DMS 273 (cell line): ENCODE results near the gene MRPL55.
A peak's percentile ranks its signal among the peaks of the same experiment; 100 is the strongest.

Experiments
- DNase-seq: peaks from one replicate; lab custom pipeline; 2025; ENCODE audit not compliant: unreplicated experiment; lab: John Stamatoyannopoulos, UW

Gene MRPL55

GRCh38 chr1:228109073-228109961 lies at the start of gene MRPL55:
Gene MRPL55 (minus strand): TSS chr1:228109299. CDS start chr1:228108260, 1,039 bp downstream.
- peak; percentile 98 for DNase-seq

- no peak for DNase-seq
Measured at GRCh38 chr1:228158151-228159007, 49.3 kb upstream of the MRPL55 start.

GRCh38 chr1:228157729-228158126 lies 48.6 kb upstream of the MRPL55 start:
- DNase-seq = no peak

GRCh38 chr1:228156941-228157728 lies 48.0 kb upstream of the MRPL55 start:
- no peak for DNase-seq

GRCh38 chr1:228156515-228156881 lies 47.4 kb upstream of the MRPL55 start:
- DNase-seq = no peak

- no peak for DNase-seq
Measured at GRCh38 chr1:228155596-228156514, 46.8 kb upstream of the MRPL55 start.

GRCh38 chr1:228154670-228155571 lies 45.8 kb upstream of the MRPL55 start:
- DNase-seq = no peak

GRCh38 chr1:228154021-228154669 lies 45.0 kb upstream of the MRPL55 start:
- no peak for DNase-seq

GRCh38 chr1:228152918-228153258 lies 43.8 kb upstream of the MRPL55 start:
- no peak for DNase-seq

- no peak for DNase-seq
Measured at GRCh38 chr1:228152097-228152917, 43.2 kb upstream of the MRPL55 start.

GRCh38 chr1:228151180-228151925 lies 42.3 kb upstream of the MRPL55 start:
- DNase-seq = no peak

GRCh38 chr1:228150461-228151179 lies 41.5 kb upstream of the MRPL55 start:
- peak; percentile 69 for DNase-seq

GRCh38 chr1:228150120-228150460 lies 41.0 kb upstream of the MRPL55 start:
- DNase-seq = peak; percentile 43

- DNase-seq = peak; percentile 67
Measured at GRCh38 chr1:228149406-228150119, 40.5 kb upstream of the MRPL55 start, which contains the start of gene GJC2. Gene GJC2 (plus strand): TSS chr1:228149930. CDS start chr1:228157759, 7,829 bp downstream.

- DNase-seq = peak; percentile 62
Measured at GRCh38 chr1:228148935-228149405, 39.9 kb upstream of the MRPL55 start.
